Parathyroid adenoma (tissue), 2 donors: Measurements from ENCODE around the gene TEFM.
"Not testable (repeated sequence)": the region's sequence is repeated elsewhere in the genome, so short reads cannot be mapped to it uniquely, and the experiment has no call there.

Source experiments
- H2AFZ ChIP-seq: fragments of 300-600 bp; sonication (generic); one replicate; pipeline ENCODE4 v1.7.0; 2017; ENCODE audit warnings: antibody characterized with exemption, mild to moderate bottlenecking
- H3K27ac ChIP-seq: fragments of 300-600 bp; sonication (generic); one replicate; pipeline ENCODE4 v1.7.0; 2017
- H3K27me3 ChIP-seq: fragments of 300-600 bp; sonication (generic); one replicate; pipeline ENCODE4 v1.7.0; 2017; ENCODE audit warnings: low read length; ENCODE audit not compliant: control insufficient read depth, insufficient read depth
- H3K36me3 ChIP-seq: fragments of 300-600 bp; sonication (generic); one replicate; pipeline ENCODE4 v1.7.0; 2017; ENCODE audit warnings: low read length; ENCODE audit not compliant: control insufficient read depth, insufficient read depth
- H3K4me1 ChIP-seq: fragments of 300-600 bp; sonication (generic); one replicate; pipeline ENCODE4 v1.7.0; 2017; ENCODE audit warnings: control low read depth
- H3K4me2 ChIP-seq: fragments of 300-600 bp; sonication (generic); one replicate; pipeline ENCODE4 v1.7.0; 2017; ENCODE audit warnings: low read length
- H3K4me3 ChIP-seq: fragments of 300-600 bp; sonication (generic); one replicate; pipeline ENCODE4 v1.7.0; 2017; ENCODE audit warnings: low read depth, low read length
- H3K79me2 ChIP-seq: fragments of 300-600 bp; sonication (generic); one replicate; pipeline ENCODE4 v1.7.0; 2017; ENCODE audit warnings: control low read depth
- H3K9ac ChIP-seq: fragments of 300-600 bp; sonication (generic); one replicate; pipeline ENCODE4 v1.7.0; 2017; ENCODE audit warnings: mild to moderate bottlenecking
- H3K9me3 ChIP-seq: fragments of 300-600 bp; sonication (generic); one replicate; pipeline ENCODE4 v1.7.0; 2017; ENCODE audit warnings: low read length; ENCODE audit not compliant: control insufficient read depth
- CTCF ChIP-seq: fragments of 300-600 bp; sonication (generic); IDR thresholded peaks from one replicate; pipeline ENCODE4 v1.7.0; 2017; ENCODE audit warnings: antibody characterized with exemption, mild to moderate bottlenecking
- donor health status: primary hyperparathyroidism.

Gene TEFM

GRCh38 chr17:30930495-30930894 is 24.5 kb upstream of the TEFM start:
- Histone ChIP-seq H3K79me2 (no peaks in the 10 kb centered on the region), H3K4me2 (no peak overlapping the region), H3K4me3 (no peak overlapping the region), H3K27ac (no peak overlapping the region), H3K9me3 (no peaks in the 10 kb centered on the region), H3K4me1 (no peaks in the 10 kb centered on the region), H3K9ac (no peak overlapping the region), H2AFZ (no peak overlapping the region), H3K27me3 (no peaks in the 10 kb centered on the region), H3K36me3 (no peaks in the 10 kb centered on the region)
- TF ChIP-seq CTCF: no peak

GRCh38 chr17:30929861-30930260 is 23.8 kb upstream of the TEFM start:
- H3K79me2 ChIP-seq, H3K9me3 ChIP-seq, H3K4me3 ChIP-seq, H3K36me3 ChIP-seq, H3K4me2 ChIP-seq, H3K4me1 ChIP-seq, H3K27ac ChIP-seq, H3K27me3 ChIP-seq, H3K9ac ChIP-seq, H2AFZ ChIP-seq: not testable (repeated sequence)

GRCh38 chr17:30929081-30929633 is 23.1 kb upstream of the TEFM start:
- H3K27ac ChIP-seq: no peak overlapping the region
- H3K9ac ChIP-seq: no peak overlapping the region
- H3K79me2 ChIP-seq: no peaks in the 10 kb centered on the region
- H3K27me3 ChIP-seq: no peaks in the 10 kb centered on the region
- H3K4me2 ChIP-seq: no peak overlapping the region
- no peaks in the 10 kb centered on the region for H3K4me1 ChIP-seq
- no peak for TF ChIP-seq CTCF
- H3K9me3 ChIP-seq: no peaks in the 10 kb centered on the region
- H3K4me3 ChIP-seq: no peak overlapping the region
- H3K36me3 ChIP-seq: no peaks in the 10 kb centered on the region
- peak overlapping the region; percentile 3 for H2AFZ ChIP-seq

GRCh38 chr17:30928584-30928983 is 22.5 kb upstream of the TEFM start:
- H3K4me3 ChIP-seq: no peak overlapping the region
- H3K9me3 ChIP-seq: no peaks in the 10 kb centered on the region
- TF ChIP-seq CTCF: no peak
- H3K9ac ChIP-seq: no peak overlapping the region
- H3K27ac ChIP-seq: no peak overlapping the region
- H2AFZ ChIP-seq: no peak overlapping the region
- H3K36me3 ChIP-seq: no peaks in the 10 kb centered on the region
- H3K79me2 ChIP-seq: no peaks in the 10 kb centered on the region
- no peaks in the 10 kb centered on the region for H3K4me1 ChIP-seq
- H3K27me3 ChIP-seq: no peaks in the 10 kb centered on the region
- no peak overlapping the region for H3K4me2 ChIP-seq

- Histone ChIP-seq H3K9me3 (no peaks in the 10 kb centered on the region), H2AFZ (no peak overlapping the region), H3K4me2 (no peak overlapping the region), H3K9ac (no peak overlapping the region), H3K27ac (no peak overlapping the region), H3K4me1 (no peaks in the 10 kb centered on the region), H3K36me3 (no peaks in the 10 kb centered on the region), H3K4me3 (no peak overlapping the region), H3K27me3 (no peaks in the 10 kb centered on the region), H3K79me2 (no peaks in the 10 kb centered on the region)
- no peak for TF ChIP-seq CTCF
Measured at GRCh38 chr17:30927756-30928155, 21.7 kb upstream of the TEFM start.
